GM12878 (cell line): ENCODE results near the gene KCNH4.
A peak's percentile ranks its signal among the peaks of the same experiment; 100 is the strongest.

Experiments
- CTCF ChIP-seq, 3 experiments: IDR thresholded peaks in 2 of 3; conservative IDR thresholded peaks in 1 of 3; 2 replicates each; pipeline ENCODE4 v1.5.1; 2011; ENCODE audit warnings: low read depth in 3 of 3, low read length in 3 of 3, mild to moderate bottlenecking in 3 of 3, control low read depth in 2 of 3, moderate library complexity in 2 of 3, inconsistent platforms in 1 of 3, mixed read lengths in 1 of 3; ENCODE audit not compliant: control insufficient read depth in 2 of 3, insufficient read depth in 1 of 3; ENCODE audit errors: extremely low read depth in 1 of 3
- EZH2 ChIP-seq: IDR thresholded peaks from 2 replicates; pipeline ENCODE4 v1.6.1; 2012; ENCODE audit warnings: low read depth, mild to moderate bottlenecking, control low read depth, inconsistent platforms, low read length, borderline replicate concordance; ENCODE audit not compliant: control insufficient read depth
- GABPA ChIP-seq: IDR thresholded peaks from 2 replicates; pipeline ENCODE4 v1.6.1; 2014; ENCODE audit warnings: antibody characterized with exemption, low read depth, mild to moderate bottlenecking, inconsistent platforms
- POLR2A ChIP-seq: IDR thresholded peaks from 2 replicates; pipeline ENCODE4 v1.6.1; 2011; ENCODE audit warnings: low read depth, mild to moderate bottlenecking, low read length
- POLR2AphosphoS5 ChIP-seq: IDR thresholded peaks from 2 replicates; pipeline ENCODE4 v1.6.1; 2011; ENCODE audit warnings: mild to moderate bottlenecking, low read length, inconsistent platforms
- REST ChIP-seq: IDR thresholded peaks from 2 replicates; pipeline ENCODE4 v1.6.1; 2012; ENCODE audit warnings: mild to moderate bottlenecking, low read depth, low read length
- TF ChIP-seq, protein P1 (sequence below): fragments of 450-650 bp; IDR thresholded peaks from 2 replicates; pipeline ENCODE4 v1.6.1; 2018; ENCODE audit warnings: borderline replicate concordance, mild to moderate bottlenecking; ENCODE audit not compliant: partially characterized antibody

GRCh38 chr17:42221886-42222745 is 41.2 kb upstream of the KCNH4 start:
- TF ChIP-seq, protein P1, sequence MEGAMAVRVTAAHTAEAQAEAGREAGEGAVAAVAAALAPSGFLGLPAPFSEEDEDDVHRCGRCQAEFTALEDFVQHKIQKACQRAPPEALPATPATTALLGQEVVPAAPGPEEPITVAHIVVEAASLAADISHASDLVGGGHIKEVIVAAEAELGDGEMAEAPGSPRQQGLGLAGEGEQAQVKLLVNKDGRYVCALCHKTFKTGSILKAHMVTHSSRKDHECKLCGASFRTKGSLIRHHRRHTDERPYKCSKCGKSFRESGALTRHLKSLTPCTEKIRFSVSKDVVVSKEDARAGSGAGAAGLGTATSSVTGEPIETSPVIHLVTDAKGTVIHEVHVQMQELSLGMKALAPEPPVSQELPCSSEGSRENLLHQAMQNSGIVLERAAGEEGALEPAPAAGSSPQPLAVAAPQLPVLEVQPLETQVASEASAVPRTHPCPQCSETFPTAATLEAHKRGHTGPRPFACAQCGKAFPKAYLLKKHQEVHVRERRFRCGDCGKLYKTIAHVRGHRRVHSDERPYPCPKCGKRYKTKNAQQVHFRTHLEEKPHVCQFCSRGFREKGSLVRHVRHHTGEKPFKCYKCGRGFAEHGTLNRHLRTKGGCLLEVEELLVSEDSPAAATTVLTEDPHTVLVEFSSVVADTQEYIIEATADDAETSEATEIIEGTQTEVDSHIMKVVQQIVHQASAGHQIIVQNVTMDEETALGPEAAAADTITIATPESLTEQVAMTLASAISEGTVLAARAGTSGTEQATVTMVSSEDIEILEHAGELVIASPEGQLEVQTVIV: no peak
- TF ChIP-seq EZH2 (no peak), REST (no peak), CTCF (IDR thresholded peaks at IDR 0.05 in 2 of 3, conservative IDR thresholded peaks at IDR 0.05 in 1 of 3; ENCODE audit: control insufficient read depth in 2 of 3, extremely low read depth in 1 of 3, insufficient read depth in 1 of 3, low read depth in 3 of 3, low read length in 3 of 3) (peak; percentile 67 to 76 (median 70)), POLR2AphosphoS5 (no peak), GABPA (no peak), POLR2A (no peak)
